ENCODE results near the gene FURIN. TPM values are rescaled to one million over a fixed set of nuclear protein-coding genes. Genes with fewer than 3 reads are reported as not detected.

FURIN gene
- total and polyA plus RNA-seq, 2 of the 4 experiments (the other 2 are of a cell fraction), result 34.8 to 54.3 TPM

DNA sequence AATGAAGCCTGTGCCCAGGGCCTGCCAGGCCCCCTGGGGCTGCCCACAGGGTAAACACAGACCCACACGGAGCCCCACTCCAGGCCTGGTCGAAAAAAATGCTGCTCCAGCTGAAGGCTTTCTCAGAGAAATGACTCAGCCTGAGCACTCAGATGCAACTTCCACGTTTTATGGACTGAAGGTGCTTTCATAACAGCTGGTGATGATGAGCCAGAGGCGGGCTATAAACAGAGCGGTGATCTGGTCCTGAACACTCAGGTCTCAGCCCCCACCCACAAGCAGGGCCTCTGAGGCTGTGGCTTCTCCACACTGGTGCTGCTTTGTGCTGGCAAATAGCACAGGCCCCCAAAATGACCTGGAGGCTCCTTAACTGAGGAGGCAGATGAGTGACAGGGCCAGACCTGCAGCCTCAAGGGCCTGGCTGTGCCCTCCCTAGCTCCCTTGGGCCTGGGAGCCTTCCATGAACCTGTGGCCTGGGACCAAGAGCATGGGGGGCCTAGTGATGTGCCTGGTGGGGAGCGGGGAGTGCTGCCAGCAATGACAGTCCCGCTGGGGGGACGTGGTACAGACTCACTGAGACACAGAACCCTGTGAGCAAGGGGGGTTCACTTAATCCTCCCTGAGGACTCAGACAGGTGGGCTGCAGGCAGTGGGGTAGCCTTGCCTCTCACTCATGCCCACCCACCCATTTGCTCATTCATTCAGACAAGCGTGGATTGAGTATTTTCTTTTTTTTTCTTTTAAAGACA lies 23.0 kb upstream of the FURIN start:
- ATAC-seq (ENCODE audit: low read depth) (peak; percentile 98), DNase-seq (peak; percentile 97)
- no peak overlapping the region; the same call in 1 of the 2 replicates for H4K5ac ChIP-seq (ENCODE audit: low read depth, low read length)
- dilution Hi-C loops (cut with HindIII; ENCODE audit: low sequenced_read_pairs, unreplicated experiment) (no loop called here), in situ Hi-C loops (cut with MboI; ENCODE audit: low sequenced_read_pairs) (no loop called here), intact Hi-C loops (cut with micrococcal nuclease) (no loop called here)
- no peaks in the 10 kb centered on the region for H3K79me1 ChIP-seq (ENCODE audit: low read depth in 1 of 2, low read length in 2 of 2)
- H3K23ac ChIP-seq (ENCODE audit: low read depth, low read length), result no peak overlapping the region
- peak overlapping the region; percentile 50 for H2BK120ac ChIP-seq (ENCODE audit: low read depth, low read length)
- no TSS peak for BruUV-seq (replicated peaks)
- no peak overlapping the region for H3K4me3 ChIP-seq (ENCODE audit: insufficient read depth, low read depth, low read length)
- H3K9ac ChIP-seq (ENCODE audit: low read depth, low read length), result no peak overlapping the region
- peak overlapping the region; percentile 65; the same call in 1 of the 2 replicates for H2AK5ac ChIP-seq (ENCODE audit: low read depth, low read length)
- POLR2A ChIA-PET (ENCODE audit: unreplicated experiment), result no interaction called here
- H3K4ac ChIP-seq (ENCODE audit: low read depth, low read length), result peak overlapping the region; percentile 36; the same call in 1 of the 2 replicates
- peak overlapping the region; percentile 29 for H3K27ac ChIP-seq (ENCODE audit: insufficient read depth, low read length)
- no peak overlapping the region for H3K4me2 ChIP-seq (ENCODE audit: low read depth, low read length)
- CTCF ChIA-PET, result interaction anchor here (0.7 to 1.0 kb wide), 2 partner anchors 11 to 200 kb away, joined by 6 to 7 read pairs; no protein-coding TSS in a partner anchor
- no peaks in the 10 kb centered on the region for H3K27me3 ChIP-seq (ENCODE audit: control insufficient read depth, insufficient read depth, low read length)
- H2BK20ac ChIP-seq (ENCODE audit: low read depth, low read length), result peak overlapping the region; percentile 8; the same call in 1 of the 2 replicates
- no peak overlapping the region for H3K14ac ChIP-seq (replicated peaks; ENCODE audit: low read depth, low read length)
- peak overlapping the region; percentile 29; the same call in 1 of the 3 replicates for H2BK15ac ChIP-seq (ENCODE audit: low read depth, low read length)
- peaks cover 7% of the 10 kb centered on the region for H3K4me1 ChIP-seq (ENCODE audit: control insufficient read depth, insufficient read depth, low read length)
- no peak overlapping the region for H3K56ac ChIP-seq (ENCODE audit: extremely low read depth, insufficient read depth, low read length)
- H3K9me3 ChIP-seq (ENCODE audit: control insufficient read depth, insufficient read depth, low read length), result no peaks in the 10 kb centered on the region
- H2BK5ac ChIP-seq (ENCODE audit: low read depth, low read length, poor library complexity, severe bottlenecking), result peak overlapping the region; percentile 64
- H4K8ac ChIP-seq (ENCODE audit: low read depth in 2 of 2, low read length in 2 of 2), result peak overlapping the region in 1 of 2 experiments; percentile 65; a peak in 2 of 4 replicates
- WGBS, 2 experiments (ENCODE audit: extremely low coverage in 2 of 2, insufficient read length in 1 of 2), result 0% methylated on average over 1 of the region's 9 CpGs; no CpG with 5 or more reads in 1 of the 2 experiments
- H3K36me3 ChIP-seq (ENCODE audit: control insufficient read depth, insufficient read depth, low read length), result no peaks in the 10 kb centered on the region
- peak overlapping the region; percentile 1; the same call in 1 of the 2 replicates for H3K18ac ChIP-seq (ENCODE audit: low read depth, low read length)
- H4K91ac ChIP-seq (ENCODE audit: insufficient read depth, low read depth, low read length), result peak overlapping the region; percentile 19; the same call in 1 of the 2 replicates
- peak overlapping the region; percentile 12 for H2AK9ac ChIP-seq (replicated peaks; ENCODE audit: low read depth, low read length, poor library complexity)
- no peaks in the 10 kb centered on the region for H4K20me1 ChIP-seq (ENCODE audit: insufficient read depth, low read length)
- H3K9me1 ChIP-seq (ENCODE audit: insufficient read depth, low read length), result peaks cover 6% of the 10 kb centered on the region; the same call in 1 of the 2 replicates
- H2AFZ ChIP-seq (replicated peaks; ENCODE audit: low read length, poor library complexity), result peak overlapping the region; percentile 75
- TF ChIP-seq CEBPB (IDR thresholded peaks at IDR 0.05; ENCODE audit: low read depth, low read length) (peak; percentile 84), NFE2L2 (IDR thresholded peaks at IDR 0.05; ENCODE audit: low read depth, low read length) (peak; percentile 51; the same call in 1 of the 2 replicates), CHD1 (IDR thresholded peaks at IDR 0.05; ENCODE audit: low read depth, low read length) (no peak), RCOR1 (IDR thresholded peaks at IDR 0.05; ENCODE audit: insufficient replicate concordance, low read length) (no peak), FOS (IDR thresholded peaks at IDR 0.05; ENCODE audit: low read depth, low read length) (peak; percentile 93), SMC3 (IDR thresholded peaks at IDR 0.05; ENCODE audit: low read depth, low read length) (peak; percentile 7; the same call in 1 of the 2 replicates), RAD21 (IDR thresholded peaks at IDR 0.05; ENCODE audit: low read length) (0 out of 2 replicates have a peak, but pooled peaks have one; percentile 2), MXI1 (IDR thresholded peaks at IDR 0.05; ENCODE audit: borderline replicate concordance, low read depth, low read length) (0 out of 2 replicates have a peak, but pooled peaks have one; percentile 38), RFX5 (IDR thresholded peaks at IDR 0.05; ENCODE audit: low read depth, low read length) (no peak), MAZ (IDR thresholded peaks at IDR 0.05; ENCODE audit: borderline replicate concordance, low read depth, low read length) (peak; percentile 78; the same call in 1 of the 2 replicates)
- TF ChIP-seq, protein P1, sequence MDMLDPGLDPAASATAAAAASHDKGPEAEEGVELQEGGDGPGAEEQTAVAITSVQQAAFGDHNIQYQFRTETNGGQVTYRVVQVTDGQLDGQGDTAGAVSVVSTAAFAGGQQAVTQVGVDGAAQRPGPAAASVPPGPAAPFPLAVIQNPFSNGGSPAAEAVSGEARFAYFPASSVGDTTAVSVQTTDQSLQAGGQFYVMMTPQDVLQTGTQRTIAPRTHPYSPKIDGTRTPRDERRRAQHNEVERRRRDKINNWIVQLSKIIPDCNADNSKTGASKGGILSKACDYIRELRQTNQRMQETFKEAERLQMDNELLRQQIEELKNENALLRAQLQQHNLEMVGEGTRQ (IDR thresholded peaks at IDR 0.05; ENCODE audit: low read depth, low read length), result no peak
- TF ChIP-seq, protein P2, sequence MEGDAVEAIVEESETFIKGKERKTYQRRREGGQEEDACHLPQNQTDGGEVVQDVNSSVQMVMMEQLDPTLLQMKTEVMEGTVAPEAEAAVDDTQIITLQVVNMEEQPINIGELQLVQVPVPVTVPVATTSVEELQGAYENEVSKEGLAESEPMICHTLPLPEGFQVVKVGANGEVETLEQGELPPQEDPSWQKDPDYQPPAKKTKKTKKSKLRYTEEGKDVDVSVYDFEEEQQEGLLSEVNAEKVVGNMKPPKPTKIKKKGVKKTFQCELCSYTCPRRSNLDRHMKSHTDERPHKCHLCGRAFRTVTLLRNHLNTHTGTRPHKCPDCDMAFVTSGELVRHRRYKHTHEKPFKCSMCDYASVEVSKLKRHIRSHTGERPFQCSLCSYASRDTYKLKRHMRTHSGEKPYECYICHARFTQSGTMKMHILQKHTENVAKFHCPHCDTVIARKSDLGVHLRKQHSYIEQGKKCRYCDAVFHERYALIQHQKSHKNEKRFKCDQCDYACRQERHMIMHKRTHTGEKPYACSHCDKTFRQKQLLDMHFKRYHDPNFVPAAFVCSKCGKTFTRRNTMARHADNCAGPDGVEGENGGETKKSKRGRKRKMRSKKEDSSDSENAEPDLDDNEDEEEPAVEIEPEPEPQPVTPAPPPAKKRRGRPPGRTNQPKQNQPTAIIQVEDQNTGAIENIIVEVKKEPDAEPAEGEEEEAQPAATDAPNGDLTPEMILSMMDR (conservative IDR thresholded peaks at IDR 0.05; ENCODE audit: low read depth, low read length), result no peak
- TF ChIP-seq, protein P3, sequence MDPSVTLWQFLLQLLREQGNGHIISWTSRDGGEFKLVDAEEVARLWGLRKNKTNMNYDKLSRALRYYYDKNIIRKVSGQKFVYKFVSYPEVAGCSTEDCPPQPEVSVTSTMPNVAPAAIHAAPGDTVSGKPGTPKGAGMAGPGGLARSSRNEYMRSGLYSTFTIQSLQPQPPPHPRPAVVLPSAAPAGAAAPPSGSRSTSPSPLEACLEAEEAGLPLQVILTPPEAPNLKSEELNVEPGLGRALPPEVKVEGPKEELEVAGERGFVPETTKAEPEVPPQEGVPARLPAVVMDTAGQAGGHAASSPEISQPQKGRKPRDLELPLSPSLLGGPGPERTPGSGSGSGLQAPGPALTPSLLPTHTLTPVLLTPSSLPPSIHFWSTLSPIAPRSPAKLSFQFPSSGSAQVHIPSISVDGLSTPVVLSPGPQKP (IDR thresholded peaks at IDR 0.05; ENCODE audit: borderline replicate concordance, low read depth, low read length), result no peak

Measured in IMR-90 (cell line).